ENCODE data around the gene DMD.

The DMD gene

GRCh38 chrX:32642283-32642682, 569.1 kb downstream of the DMD start:
- no peak overlapping the region for H3K4me3 ChIP-seq (ENCODE audit: low read depth, low read length)
- TF ChIP-seq, protein P1, sequence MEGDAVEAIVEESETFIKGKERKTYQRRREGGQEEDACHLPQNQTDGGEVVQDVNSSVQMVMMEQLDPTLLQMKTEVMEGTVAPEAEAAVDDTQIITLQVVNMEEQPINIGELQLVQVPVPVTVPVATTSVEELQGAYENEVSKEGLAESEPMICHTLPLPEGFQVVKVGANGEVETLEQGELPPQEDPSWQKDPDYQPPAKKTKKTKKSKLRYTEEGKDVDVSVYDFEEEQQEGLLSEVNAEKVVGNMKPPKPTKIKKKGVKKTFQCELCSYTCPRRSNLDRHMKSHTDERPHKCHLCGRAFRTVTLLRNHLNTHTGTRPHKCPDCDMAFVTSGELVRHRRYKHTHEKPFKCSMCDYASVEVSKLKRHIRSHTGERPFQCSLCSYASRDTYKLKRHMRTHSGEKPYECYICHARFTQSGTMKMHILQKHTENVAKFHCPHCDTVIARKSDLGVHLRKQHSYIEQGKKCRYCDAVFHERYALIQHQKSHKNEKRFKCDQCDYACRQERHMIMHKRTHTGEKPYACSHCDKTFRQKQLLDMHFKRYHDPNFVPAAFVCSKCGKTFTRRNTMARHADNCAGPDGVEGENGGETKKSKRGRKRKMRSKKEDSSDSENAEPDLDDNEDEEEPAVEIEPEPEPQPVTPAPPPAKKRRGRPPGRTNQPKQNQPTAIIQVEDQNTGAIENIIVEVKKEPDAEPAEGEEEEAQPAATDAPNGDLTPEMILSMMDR (IDR thresholded peaks at IDR 0.05; ENCODE audit: low read depth, low read length) = no peak
- no peak for DNase-seq (ENCODE audit: low read depth, low spot score)
- in situ Hi-C loops (cut with HindIII; ENCODE audit: low sequenced_read_pairs) = no loop called here

- in situ Hi-C loops (cut with HindIII; ENCODE audit: low sequenced_read_pairs) = no loop called here
- no peak for DNase-seq (ENCODE audit: low read depth, low spot score)
- H3K4me3 ChIP-seq (ENCODE audit: low read depth, low read length) = no peak overlapping the region
- TF ChIP-seq, protein P1 (IDR thresholded peaks at IDR 0.05; ENCODE audit: low read depth, low read length) = no peak
Observed at GRCh38 chrX:32618154-32618553, 593.2 kb downstream of the DMD start.

DNA sequence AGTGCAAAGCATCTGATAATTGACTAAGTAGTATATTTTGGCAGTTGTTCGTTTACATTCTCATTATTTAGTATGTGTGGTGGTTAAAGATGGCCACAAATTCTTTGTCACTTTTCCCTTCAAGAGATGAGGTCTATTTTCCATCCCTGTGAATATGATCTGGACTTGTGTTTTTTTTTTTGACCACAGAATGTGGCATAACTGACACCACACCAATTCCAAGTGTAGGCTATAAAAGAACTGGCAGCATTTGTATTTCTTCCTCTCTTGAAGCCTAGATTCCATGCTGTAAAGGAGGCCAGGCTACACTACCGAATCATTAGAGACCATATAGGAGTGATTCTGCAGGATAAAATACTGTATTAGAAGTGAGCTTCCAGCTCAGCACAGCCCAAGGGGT, 596.6 kb downstream of the DMD start:
- TF ChIP-seq, protein P1 (IDR thresholded peaks at IDR 0.05; ENCODE audit: low read depth, low read length) = no peak
- in situ Hi-C loops (cut with HindIII; ENCODE audit: low sequenced_read_pairs) = no loop called here

GRCh38 chrX:32599156-32599555, 612.2 kb downstream of the DMD start:
- no peak overlapping the region for H3K4me3 ChIP-seq (ENCODE audit: low read depth, low read length)
- in situ Hi-C loops (cut with HindIII; ENCODE audit: low sequenced_read_pairs) = no loop called here
- DNase-seq (ENCODE audit: low read depth, low spot score) = no peak
- TF ChIP-seq, protein P1 (IDR thresholded peaks at IDR 0.05; ENCODE audit: low read depth, low read length) = no peak

More for the DNA sequence above, 596.6 kb downstream of the DMD start:
- no peak overlapping the region for H3K4me3 ChIP-seq (ENCODE audit: low read depth, low read length)
- no peak for DNase-seq (ENCODE audit: low read depth, low spot score)

- no peak overlapping the region for H3K4me3 ChIP-seq (ENCODE audit: low read depth, low read length)
- TF ChIP-seq, protein P1 (IDR thresholded peaks at IDR 0.05; ENCODE audit: low read depth, low read length) = no peak
- DNase-seq (ENCODE audit: low read depth, low spot score) = no peak
- in situ Hi-C loops (cut with HindIII; ENCODE audit: low sequenced_read_pairs) = no loop called here
Observed at GRCh38 chrX:32598707-32599106, 612.6 kb downstream of the DMD start.

DNA sequence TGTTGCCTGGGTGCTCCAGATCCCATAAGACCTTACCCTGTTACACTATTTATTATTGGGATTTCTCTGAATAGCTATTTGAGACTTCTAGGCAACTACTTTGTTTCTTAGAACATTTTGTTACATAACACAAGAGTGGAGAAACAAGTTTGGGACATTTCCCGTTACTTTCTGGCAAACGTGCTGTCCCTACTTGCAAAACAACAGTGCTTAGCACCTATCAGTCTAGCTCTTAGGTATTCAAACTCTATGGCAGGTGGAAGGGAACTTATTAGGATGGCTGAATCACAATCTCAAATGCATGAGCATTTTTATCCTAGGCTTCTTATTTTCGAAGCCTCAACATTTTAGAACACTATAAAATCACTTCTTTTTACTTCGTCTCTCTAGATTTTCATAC, 613.6 kb downstream of the DMD start:
- DNase-seq (ENCODE audit: low read depth, low spot score) = no peak
- H3K4me3 ChIP-seq (ENCODE audit: low read depth, low read length) = no peak overlapping the region
- TF ChIP-seq, protein P1 (IDR thresholded peaks at IDR 0.05; ENCODE audit: low read depth, low read length) = no peak
- in situ Hi-C loops (cut with HindIII; ENCODE audit: low sequenced_read_pairs) = no loop called here

GRCh38 chrX:32592786-32593185, 618.6 kb downstream of the DMD start:
- DNase-seq (ENCODE audit: low read depth, low spot score) = no peak
- in situ Hi-C loops (cut with HindIII; ENCODE audit: low sequenced_read_pairs) = no loop called here
- TF ChIP-seq, protein P1 (IDR thresholded peaks at IDR 0.05; ENCODE audit: low read depth, low read length) = no peak
- no peak overlapping the region for H3K4me3 ChIP-seq (ENCODE audit: low read depth, low read length)

Data from astrocyte of the spinal cord (primary cell).